ENCODE results near the gene CACNB2.

DNA sequence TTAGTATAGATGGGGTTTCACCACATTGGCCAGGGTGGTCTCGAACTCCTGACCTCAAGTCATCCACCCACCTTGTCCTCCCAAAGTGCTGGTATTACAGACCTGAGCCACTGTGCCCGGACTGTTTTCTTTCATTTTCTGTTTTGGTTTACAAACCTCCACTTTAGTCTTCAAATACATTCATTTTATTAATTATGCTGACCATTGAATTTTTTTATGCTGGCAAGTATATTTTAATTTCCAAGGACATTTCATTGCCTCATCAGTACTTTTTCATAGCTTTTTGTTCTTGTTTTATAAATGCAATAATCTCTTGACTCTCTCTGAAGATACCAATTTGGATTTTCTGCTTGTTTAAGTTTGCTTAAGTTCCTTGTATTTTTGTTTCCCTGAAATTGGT, 170.5 kb downstream of the CACNB2 start:
- TF ChIP-seq POLR2A (IDR thresholded peaks at IDR 0.05; ENCODE audit: low read length) (no peak), GATA1 (IDR thresholded peaks at IDR 0.05; ENCODE audit: low read depth, low read length) (no peak)
